Measurements from ENCODE around the gene H2BK1.

H2BK1 gene

GRCh38 chr7:151232917-151233701, 22.8 kb upstream of the H2BK1 start:
- peak; percentile 91 for DNase-seq (ENCODE audit: low read depth)

DNA sequence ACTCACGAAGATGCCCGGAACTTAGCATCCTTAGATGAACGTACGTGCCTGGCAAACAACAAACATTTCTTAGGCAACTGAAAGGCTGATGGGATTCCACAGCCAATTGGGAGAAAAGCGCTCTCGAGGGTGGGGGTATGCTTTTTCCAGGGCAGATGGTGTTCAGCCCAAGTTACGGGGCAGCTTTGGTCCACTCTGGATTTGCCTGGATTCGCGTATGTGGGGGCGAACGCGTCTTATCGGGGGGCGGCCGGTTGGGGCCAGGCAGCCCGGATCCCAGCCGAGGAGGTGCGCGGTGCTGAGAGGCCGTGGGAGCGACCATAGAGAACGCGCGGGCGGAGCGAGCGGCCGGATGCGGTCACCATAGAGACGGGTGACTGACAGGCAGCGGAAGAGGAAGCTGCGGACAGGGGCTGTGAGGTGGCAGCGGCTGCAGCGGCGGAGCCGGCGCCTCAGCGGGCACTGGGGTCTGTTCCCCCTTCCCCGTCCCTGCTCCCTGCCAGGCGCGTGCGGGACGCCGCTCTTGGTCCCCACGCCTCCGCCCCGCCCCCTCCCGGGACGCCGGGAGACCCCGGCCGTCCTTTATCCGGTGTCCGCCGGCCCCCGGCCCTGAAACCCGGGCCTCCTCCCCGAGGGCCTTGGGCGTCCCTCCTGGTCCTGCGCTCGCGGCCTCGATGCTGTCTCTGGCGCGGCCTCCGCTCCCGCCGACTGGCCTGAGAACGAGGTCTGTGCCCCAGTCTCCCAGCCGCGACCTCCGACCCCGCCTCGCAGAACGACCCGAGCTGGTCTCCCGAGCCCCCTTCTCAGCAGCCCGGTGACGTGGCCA, 22.0 kb upstream of the H2BK1 start, which contains the start of gene CHPF2:
CHPF2 (plus strand) TSS at position 393 of the 826 bp plus-strand sequence. CDS start 1,529 bp downstream, outside the sequence.
- DNase-seq (ENCODE audit: low read depth) = peak; percentile 90

GRCh38 chr7:151231080-151231479, 20.8 kb upstream of the H2BK1 start:
- DNase-seq (ENCODE audit: low read depth) = no peak

DNA sequence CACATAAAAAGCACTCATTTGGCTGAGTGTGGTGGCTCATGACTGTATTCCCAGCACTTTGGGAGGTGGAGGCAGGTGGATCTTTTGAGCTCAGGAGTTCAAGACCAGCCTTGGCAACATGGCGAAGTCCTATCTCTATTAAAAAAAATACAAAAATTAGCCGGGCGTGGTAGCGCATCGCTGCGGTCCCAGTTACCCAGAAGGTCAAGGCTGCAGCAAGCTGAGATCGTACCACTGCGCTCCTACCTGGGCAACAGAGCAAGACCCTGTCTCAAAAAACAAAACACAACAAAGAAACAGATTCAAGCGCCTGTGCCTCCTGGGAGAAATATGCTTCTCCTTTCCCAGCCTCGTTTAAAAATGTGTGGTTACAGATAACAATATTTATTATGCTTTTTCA, 19.0 kb upstream of the H2BK1 start:
- no peak for DNase-seq (ENCODE audit: low read depth)

- no peak for DNase-seq (ENCODE audit: low read depth)
Measured at GRCh38 chr7:151228024-151228866, 18.0 kb upstream of the H2BK1 start.

DNA sequence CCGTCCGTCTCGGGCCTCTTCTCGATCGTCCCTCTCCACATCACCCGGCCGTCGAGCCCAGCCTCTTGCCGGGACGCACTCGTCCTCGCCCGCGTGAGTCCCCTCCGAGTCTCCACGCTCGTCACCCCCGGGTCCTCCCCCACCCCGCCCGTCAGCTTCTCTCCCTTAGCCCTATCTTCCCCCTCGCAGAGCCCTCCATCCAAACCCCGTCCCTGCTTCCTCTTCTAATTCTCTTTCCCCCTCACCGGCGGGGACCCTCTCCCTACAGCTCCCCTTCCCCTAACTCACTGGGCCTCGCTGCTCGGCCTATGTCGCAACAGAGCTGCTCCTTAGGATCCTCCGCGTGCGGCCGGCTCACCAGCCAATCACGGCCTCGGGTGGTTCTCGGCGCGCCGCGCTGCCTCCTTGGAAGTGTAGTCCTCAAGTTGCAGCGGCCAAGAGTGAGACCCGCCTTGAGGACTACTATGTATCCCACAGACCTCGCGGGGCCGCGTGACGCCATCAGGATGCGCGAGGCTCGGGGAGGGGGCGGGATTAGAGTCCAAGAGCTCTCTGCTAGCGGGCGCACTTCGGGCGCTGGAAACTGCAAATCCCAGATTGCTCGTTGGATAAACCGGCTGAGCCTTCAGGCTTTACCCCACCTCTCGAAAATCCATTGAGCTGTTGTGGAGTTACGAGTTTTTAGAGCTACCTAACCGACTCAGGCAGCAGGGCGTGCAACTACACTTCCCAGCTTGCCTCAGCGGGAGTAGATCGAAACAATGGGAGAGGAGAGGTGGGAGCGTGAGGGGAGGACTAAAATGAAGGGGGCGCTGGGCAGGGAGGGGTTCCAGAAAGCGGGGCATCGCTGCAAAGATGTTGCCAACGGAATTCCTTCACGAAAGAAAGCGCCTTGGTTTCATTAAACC, 16.8 kb upstream of the H2BK1 start, which contains the start of gene ABCF2:
ABCF2 (minus strand) TSS at position 331 of the 908 bp plus-strand sequence. CDS start 747 bp downstream, outside the sequence.
- peak; percentile 100 for DNase-seq (ENCODE audit: low read depth)

DNA sequence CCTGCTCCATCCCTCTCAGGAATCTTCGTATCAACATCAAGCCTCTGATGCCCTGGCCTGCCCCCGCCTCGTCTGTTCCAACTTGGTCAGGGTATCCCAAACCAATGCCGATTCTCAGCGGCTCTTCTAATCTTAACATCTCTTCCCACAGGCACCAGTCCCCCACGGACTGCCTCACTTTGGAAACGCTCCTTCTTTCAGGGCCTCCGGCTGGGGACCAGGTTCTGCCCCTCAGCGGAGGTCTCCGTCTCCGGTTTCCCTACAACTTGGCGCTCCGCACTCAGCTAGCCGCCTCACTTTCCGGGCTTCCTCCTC, 16.2 kb upstream of the H2BK1 start:
- DNase-seq (ENCODE audit: low read depth) = no peak

DNA sequence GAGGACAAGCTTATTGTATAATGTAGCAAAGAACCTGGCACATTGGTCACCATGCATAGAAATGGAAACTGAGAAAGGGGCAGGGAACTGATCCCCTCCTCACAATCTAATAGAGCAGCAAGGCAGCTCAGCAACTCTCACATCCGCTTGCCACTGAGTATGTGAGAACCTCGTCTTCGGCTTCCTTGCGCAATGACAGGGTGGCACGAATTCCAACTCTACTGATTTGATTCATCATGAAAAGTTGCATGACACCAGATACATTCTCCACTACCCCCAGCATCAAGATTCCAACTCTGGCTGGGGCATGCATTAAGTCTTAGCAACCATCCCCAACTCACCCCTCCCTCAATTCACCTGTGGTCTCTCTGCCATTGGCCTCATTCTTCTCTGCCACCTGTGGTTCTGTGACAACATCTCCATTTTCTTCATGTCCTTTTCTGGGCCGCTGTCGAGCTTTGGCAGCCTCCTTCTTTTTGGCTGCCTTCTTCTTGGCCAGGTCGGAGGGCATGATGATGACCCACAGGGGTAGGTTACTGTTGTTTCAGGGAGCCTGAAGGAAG, 15.7 kb upstream of the H2BK1 start:
- DNase-seq (ENCODE audit: low read depth) = peak; percentile 47

DNA sequence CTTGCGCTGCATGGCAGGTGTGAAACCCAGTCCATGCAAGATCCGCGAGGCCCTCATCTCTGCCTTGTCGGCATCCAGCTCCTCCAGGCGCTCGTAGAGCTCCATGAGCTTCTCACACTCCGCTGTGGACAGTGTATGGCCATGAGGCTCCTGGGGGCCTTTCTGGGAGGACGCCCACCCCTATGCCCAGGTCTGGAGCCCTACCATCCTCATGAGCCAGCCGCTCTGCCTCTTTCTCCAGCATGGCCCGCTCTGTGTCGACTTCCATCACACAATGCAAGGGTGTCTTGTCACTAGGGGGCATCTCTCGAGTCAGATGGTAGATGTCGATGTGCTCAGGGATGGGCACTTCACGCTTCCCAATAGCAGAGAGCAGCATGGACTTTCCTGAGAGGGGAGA, 13.4 kb upstream of the H2BK1 start:
- DNase-seq (ENCODE audit: low read depth) = no peak

DNA sequence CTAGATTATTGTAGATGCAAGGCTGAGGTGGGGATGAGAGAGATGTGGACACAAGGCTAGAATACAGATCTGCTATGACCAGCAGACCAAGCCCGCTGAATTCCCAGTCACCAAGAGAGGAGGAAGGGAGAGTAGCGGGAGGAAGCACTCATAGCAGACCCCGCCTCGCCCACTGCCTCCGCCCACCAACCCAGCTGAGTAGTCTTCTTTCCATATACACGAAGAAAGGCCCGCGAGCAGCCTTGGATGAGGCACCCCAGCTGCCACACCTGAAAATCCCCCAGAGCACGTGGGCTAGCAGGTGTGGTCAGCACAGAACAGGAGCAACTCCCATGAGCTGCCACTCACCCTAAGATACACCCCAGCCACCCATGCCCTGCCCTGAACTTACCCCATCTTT, 7.9 kb upstream of the H2BK1 start:
- no peak for DNase-seq (ENCODE audit: low read depth)

DNA sequence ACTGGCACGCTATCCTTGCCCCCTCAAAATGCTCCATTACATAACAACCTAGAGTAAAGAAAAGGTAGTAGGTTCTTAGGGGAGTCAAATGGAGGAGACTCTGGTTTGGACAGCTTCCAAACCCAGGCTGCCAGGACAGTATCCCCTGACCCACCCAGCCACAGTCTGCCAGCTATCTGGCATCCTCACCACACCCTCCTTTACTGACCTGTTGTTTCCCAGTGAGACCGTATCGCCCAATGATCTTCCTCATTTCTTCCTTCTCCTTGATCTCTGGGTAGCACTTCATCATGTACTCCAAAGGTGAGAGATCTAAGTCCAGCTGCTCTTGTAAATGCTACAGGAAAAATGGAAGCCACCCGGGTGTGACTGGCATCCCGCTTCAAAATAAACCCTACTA, 5.1 kb upstream of the H2BK1 start:
- DNase-seq (ENCODE audit: low read depth) = no peak

DNA sequence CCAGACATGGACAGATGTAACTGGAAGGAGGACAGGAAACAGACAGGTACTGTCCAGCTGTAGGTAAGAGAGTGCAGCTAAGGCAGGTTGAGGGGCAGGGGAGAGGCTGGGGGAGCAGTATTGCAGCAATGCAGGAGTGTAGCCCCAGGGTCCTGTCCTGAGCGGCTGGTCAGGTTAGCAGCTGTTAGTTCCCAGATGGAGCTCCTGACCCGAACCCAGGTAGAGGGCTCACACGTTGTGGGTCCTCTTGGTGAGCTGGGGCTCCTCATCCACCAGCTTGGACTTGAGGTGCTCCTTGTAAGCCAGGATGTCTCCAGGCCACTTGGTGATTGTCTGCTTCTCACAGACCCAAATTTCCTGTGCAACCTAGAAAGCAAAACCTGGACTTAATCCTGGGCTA, 3.5 kb upstream of the H2BK1 start:
- DNase-seq (ENCODE audit: low read depth) = no peak

GRCh38 chr7:151212626-151213025, 2.3 kb upstream of the H2BK1 start:
- no peak for DNase-seq (ENCODE audit: low read depth)

- DNase-seq (ENCODE audit: low read depth) = no peak
Measured at GRCh38 chr7:151211155-151211772, 976 bp upstream of the H2BK1 start.

DNA sequence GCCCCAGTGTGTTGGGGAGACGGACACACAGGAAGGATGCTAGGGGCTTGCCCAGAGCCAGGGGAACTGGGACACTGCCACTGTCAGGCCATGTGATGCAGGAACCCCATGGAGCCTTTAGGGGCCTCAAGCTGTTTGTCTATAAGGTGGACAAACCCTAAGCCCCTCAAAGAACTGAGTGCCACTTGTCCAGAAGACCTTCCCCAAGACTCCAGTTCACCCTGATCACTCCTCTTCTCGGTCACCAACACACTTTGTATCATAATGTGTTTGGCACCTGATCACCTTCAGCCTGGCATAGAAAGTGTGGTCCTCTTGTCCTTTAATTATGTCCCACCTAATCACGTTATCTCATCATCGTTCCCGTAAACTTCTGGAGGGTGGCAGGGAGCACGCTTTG, 700 bp downstream of the H2BK1 start:
- no peak for DNase-seq (ENCODE audit: low read depth)

- no peak for DNase-seq (ENCODE audit: low read depth)
Measured at GRCh38 chr7:151208253-151208862, 1.9 kb downstream of the H2BK1 start.

- no peak for DNase-seq (ENCODE audit: low read depth)
Measured at GRCh38 chr7:151207804-151208203, 2.5 kb downstream of the H2BK1 start.

GRCh38 chr7:151207315-151207714, 3.0 kb downstream of the H2BK1 start:
- DNase-seq (ENCODE audit: low read depth) = no peak

DNA sequence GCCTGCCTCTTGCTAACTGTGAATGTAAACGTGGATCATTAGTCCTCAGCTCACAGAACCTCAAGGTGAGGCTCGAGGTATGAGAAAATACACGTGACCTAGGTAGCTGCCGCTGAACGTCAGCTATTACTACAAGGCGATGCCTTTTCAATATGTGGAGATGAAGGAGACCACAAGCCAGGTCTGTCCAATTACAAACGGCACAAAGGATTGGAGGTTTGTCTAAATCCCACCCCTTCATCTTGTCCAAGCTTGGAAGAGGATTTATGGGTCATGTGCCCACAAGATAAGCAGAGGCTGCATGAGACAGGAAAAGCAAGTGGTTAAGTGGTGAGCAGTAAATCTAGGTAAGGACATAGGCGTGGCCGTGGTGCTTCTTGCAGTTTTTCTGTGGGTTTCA, 3.4 kb downstream of the H2BK1 start:
- DNase-seq (ENCODE audit: low read depth) = no peak

DNA sequence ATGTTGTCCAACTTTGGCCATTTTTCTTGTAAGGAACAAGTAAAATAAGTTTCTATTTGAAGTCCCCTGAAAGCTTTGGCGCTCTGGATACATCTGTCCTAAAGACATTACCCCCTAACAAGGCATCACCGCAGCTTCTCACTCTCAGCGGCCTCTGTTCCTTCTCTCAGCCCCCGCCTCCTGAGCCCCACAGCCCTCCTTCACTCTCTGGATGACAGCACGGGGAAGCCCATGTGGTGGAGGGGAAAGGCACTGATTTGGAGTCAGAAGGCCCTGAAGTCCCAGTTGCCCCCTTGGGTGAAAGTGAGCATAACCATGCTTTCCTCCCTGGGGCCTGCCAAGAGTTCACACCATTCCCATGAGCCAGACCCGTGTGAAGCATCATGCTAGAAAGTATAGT, 4.6 kb downstream of the H2BK1 start:
- DNase-seq (ENCODE audit: low read depth) = no peak

All from iris pigment epithelial cell (primary cell).